BLaER1 treated with 17β-estradiol and CSF1 and Interleukin-3, amounts not matched to agents 10 nM and 100 nM (cell line): Measurements from ENCODE around the gene SH2B3.

Source experiments
- H3K27ac ChIP-seq, 11 experiments: shearing (Covaris generic); formaldehyde crosslinking; 2 replicates each; pipeline ENCODE4 v1.8.1; 2022
- H3K27me3 ChIP-seq, 11 experiments: shearing (Covaris generic); formaldehyde crosslinking; 2 replicates each; pipeline ENCODE4 v1.8.1; 2022
- H3K36me3 ChIP-seq, 11 experiments: shearing (Covaris generic); formaldehyde crosslinking; 2 replicates each; pipeline ENCODE4 v1.8.1; 2022
- H3K4me1 ChIP-seq, 10 experiments: shearing (Covaris generic); formaldehyde crosslinking; 2 replicates each; pipeline ENCODE4 v1.8.1; 2022
- H3K4me2 ChIP-seq, 11 experiments: shearing (Covaris generic); formaldehyde crosslinking; 2 replicates each; pipeline ENCODE4 v1.8.1; 2022
- H3K4me3 ChIP-seq, 10 experiments: shearing (Covaris generic); formaldehyde crosslinking; 2 replicates each; pipeline ENCODE4 v1.8.1; 2022
- H3K9ac ChIP-seq, 11 experiments: shearing (Covaris generic); formaldehyde crosslinking; 2 replicates each; pipeline ENCODE4 v1.8.1; 2022
- H3K9me3 ChIP-seq, 11 experiments: shearing (Covaris generic); formaldehyde crosslinking; replicated peaks in 1 of 11; 2 replicates each; pipeline ENCODE4 v1.8.1; 2022
- H4K20me1 ChIP-seq, 11 experiments: shearing (Covaris generic); formaldehyde crosslinking; 2 replicates each; pipeline ENCODE4 v1.8.1; 2022
- Cebpa-rat ChIP-seq, 11 experiments: shearing (Covaris generic); IDR thresholded peaks; 2 replicates each; pipeline ENCODE4 v1.8.1; 2022

Gene SH2B3

GRCh38 chr12:111444925-111445725 is 39.4 kb downstream of the SH2B3 start:
- Histone ChIP-seq H3K27ac (peak overlapping the region; percentile 57 to 92 (median 74)), H3K4me2 (peak overlapping the region; percentile 93 to 100 (median 98)), H4K20me1 (peaks cover 74 to 100% (median 97%) of the 10 kb centered on the region in 11 experiments), H3K4me1 (peaks cover 81 to 100% (median 99%) of the 10 kb centered on the region in 10 experiments), H3K27me3 (no peaks in the 10 kb centered on the region), H3K36me3 (peaks cover 61 to 91% (median 85%) of the 10 kb centered on the region in 11 experiments), H3K4me3 (peak overlapping the region; percentile 13 to 60 (median 47); a peak in 19 of 20 replicates), H3K9ac (peak overlapping the region; percentile 63 to 80 (median 69)), H3K9me3 (no peaks in the 10 kb centered on the region)
- no peak for TF ChIP-seq Cebpa-rat (IDR thresholded peaks at IDR 0.05)

DNA sequence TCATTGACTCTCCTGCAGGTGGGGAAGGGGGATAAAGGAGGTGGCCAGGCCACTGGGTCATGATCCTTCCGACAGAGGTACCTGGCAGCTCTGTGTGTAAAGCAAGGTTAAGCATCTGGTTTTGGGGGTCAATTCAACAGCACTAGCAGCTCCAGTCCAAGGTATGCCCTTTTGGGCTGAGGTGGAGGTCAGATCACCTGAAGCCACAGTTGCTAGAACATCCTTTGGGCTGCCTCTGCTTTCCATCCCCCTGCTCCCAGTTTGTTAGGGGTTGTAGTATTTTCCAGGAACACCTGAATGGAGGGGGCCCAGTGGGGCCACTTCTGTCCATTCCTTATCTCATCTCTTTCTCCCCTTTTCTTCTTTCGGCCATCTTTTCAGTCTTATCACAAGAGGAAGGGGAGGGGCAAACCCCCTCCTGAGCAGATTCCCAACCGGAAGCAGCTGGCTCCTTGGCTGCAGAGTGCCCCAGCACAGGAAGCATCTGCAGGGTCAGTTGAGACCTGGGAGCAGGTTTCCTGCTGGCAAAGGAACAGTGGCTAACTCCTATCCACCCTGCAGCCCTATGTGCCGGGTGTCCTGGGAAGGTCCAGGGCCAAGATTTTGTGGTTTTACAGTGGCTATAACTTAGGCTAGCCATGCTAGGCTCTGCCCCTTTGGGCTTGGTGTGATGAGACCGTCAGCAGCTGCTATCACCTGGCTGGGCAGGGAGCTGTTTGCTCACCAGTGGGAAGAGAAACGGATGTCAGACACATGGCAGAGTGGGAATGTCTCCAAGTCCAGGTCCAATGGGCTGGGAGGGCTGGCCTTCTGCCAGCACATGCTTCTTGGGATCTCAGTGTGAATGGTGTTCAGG is 40.2 kb downstream of the SH2B3 start:
- H4K20me1 ChIP-seq = peaks cover 65 to 100% (median 97%) of the 10 kb centered on the region in 11 experiments
- H3K4me2 ChIP-seq = peak overlapping the region; percentile 93 to 100 (median 98)
- H3K9ac ChIP-seq = peak overlapping the region; percentile 63 to 80 (median 69)
- H3K36me3 ChIP-seq = peaks cover 61 to 91% (median 85%) of the 10 kb centered on the region in 11 experiments
- H3K4me1 ChIP-seq = peaks cover 73 to 100% (median 99%) of the 10 kb centered on the region in 10 experiments
- peak overlapping the region; percentile 13 to 60 (median 47); a peak in 19 of 20 replicates for H3K4me3 ChIP-seq
- no peaks in the 10 kb centered on the region for H3K9me3 ChIP-seq
- peak overlapping the region; percentile 57 to 92 (median 74) for H3K27ac ChIP-seq
- H3K27me3 ChIP-seq = no peaks in the 10 kb centered on the region
- no peak for TF ChIP-seq Cebpa-rat (IDR thresholded peaks at IDR 0.05)

- Histone ChIP-seq H3K4me3 (peak overlapping the region in 4 of 10 experiments; percentile 34 to 50 (median 48); a peak in 3 of 20 replicates), H3K27me3 (no peaks in the 10 kb centered on the region), H3K9ac (peak overlapping the region; percentile 63 to 80 (median 69); a peak in 21 of 22 replicates), H3K4me2 (peak overlapping the region; percentile 93 to 100 (median 98)), H4K20me1 (peaks cover 58 to 100% (median 95%) of the 10 kb centered on the region in 11 experiments), H3K27ac (peak overlapping the region in 10 of 11 experiments; percentile 57 to 92 (median 74); a peak in 20 of 22 replicates), H3K9me3 (no peaks in the 10 kb centered on the region), H3K36me3 (peaks cover 66 to 90% (median 83%) of the 10 kb centered on the region in 11 experiments), H3K4me1 (peaks cover 73 to 99% (median 97%) of the 10 kb centered on the region in 10 experiments)
- TF ChIP-seq Cebpa-rat (IDR thresholded peaks at IDR 0.05) = no peak
These were observed 41.2 kb downstream of the SH2B3 start for GRCh38 chr12:111446631-111447570.

GRCh38 chr12:111447571-111448265 is 42.0 kb downstream of the SH2B3 start:
- no peaks in the 10 kb centered on the region for H3K27me3 ChIP-seq
- peak overlapping the region in 7 of 11 experiments; percentile 3 to 54 (median 11); a peak in 8 of 22 replicates for H3K27ac ChIP-seq
- H3K4me3 ChIP-seq = no peak overlapping the region
- peaks cover 68 to 99% (median 92%) of the 10 kb centered on the region in 10 experiments for H3K4me1 ChIP-seq
- no peak for TF ChIP-seq Cebpa-rat (IDR thresholded peaks at IDR 0.05)
- H3K9ac ChIP-seq = peak overlapping the region in 8 of 11 experiments; percentile 0 to 62 (median 26); a peak in 7 of 22 replicates
- peak overlapping the region in 4 of 11 experiments; percentile 6 to 43 (median 32); a peak in 5 of 22 replicates for H3K4me2 ChIP-seq
- no peaks in the 10 kb centered on the region for H3K9me3 ChIP-seq
- peaks cover 51 to 98% (median 88%) of the 10 kb centered on the region in 11 experiments for H4K20me1 ChIP-seq
- H3K36me3 ChIP-seq = peaks cover 67 to 90% (median 83%) of the 10 kb centered on the region in 11 experiments

DNA sequence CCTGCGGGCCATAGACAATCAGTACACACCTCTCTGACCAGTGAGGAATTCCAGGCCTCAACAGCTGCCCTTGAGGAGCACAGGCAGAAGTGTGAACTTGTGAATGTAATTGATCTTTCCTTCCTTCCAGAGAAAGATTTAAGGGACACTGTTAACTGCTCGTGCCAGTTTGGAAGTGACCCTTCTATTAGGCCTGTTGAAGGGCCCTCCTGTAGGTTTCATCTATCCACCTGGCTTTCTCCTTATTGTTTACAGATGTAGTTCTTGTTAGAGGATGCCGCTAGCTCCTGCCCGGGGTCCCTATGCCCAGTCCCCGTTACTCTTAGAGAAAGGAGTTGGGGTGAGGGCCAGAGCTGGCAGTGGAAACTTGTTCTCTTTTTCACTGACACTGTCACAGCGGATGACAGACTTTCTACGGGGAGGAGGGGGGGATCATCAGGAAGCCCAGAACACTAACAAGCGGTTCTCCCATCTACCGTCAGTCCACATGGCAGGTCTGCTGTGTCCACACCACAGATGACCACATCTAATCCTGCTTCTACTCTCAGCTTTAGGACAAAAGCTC is 42.6 kb downstream of the SH2B3 start:
- Histone ChIP-seq H3K27me3 (no peaks in the 10 kb centered on the region), H3K36me3 (peaks cover 71 to 89% (median 82%) of the 10 kb centered on the region in 11 experiments), H3K4me1 (peaks cover 68 to 93% (median 86%) of the 10 kb centered on the region in 10 experiments), H3K9me3 (no peaks in the 10 kb centered on the region), H3K27ac (peak overlapping the region in 8 of 11 experiments; percentile 3 to 54 (median 14); a peak in 11 of 22 replicates), H3K4me2 (peak overlapping the region in 4 of 11 experiments; percentile 13 to 43 (median 32); a peak in 5 of 22 replicates), H3K9ac (peak overlapping the region; percentile 0 to 62 (median 29); a peak in 14 of 22 replicates), H3K4me3 (no peak overlapping the region), H4K20me1 (peaks cover 50 to 97% (median 86%) of the 10 kb centered on the region in 11 experiments)
- no peak for TF ChIP-seq Cebpa-rat (IDR thresholded peaks at IDR 0.05)

DNA sequence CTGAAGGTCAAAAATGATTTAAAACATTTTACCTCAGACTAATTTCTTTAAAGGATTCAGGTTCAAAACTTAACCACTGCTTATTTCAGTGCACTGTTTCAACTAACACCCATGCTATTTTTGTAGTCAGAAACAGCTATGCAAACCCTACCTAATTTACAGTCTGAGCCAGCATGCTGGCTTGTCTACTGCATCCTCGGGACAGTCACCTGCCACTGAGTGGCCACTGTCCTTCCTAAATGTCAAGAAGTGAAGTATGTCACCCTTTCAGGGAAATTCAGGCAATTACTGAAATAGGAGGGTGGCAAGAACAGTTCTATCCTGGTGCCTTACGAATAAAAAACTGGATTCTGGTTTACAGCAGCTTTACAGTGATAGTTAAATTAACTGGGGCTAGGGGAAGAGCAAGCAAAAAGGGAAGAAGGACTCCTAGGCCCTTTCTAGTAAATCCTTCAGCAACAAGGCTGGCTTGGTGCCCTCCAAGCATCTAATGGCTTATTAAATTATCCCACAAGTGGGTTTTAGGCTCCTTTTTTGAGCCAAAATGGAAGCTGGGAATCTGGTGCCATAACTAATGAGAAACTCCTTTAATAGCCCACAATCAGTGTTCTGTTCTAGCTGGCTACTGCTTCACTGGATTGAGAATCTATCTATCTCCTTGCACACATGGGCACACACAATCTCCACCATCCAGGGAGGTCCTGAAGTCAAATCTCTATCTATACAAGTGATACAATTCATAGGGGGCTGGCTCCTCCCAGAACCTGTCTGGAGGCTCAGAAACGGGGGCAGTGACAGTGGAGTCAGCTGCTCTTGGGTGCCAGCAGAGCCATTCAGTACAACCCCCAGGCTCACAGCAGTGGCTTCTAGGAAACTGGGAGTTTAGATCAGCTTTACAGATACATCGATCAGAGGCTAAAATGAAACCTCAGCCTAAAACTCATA is 43.4 kb downstream of the SH2B3 start:
- peak overlapping the region in 4 of 11 experiments; percentile 12 to 43 (median 26); a peak in 6 of 22 replicates for H3K4me2 ChIP-seq
- peak overlapping the region in 8 of 11 experiments; percentile 8 to 54 (median 18); a peak in 14 of 22 replicates for H3K27ac ChIP-seq
- peaks cover 72 to 89% (median 85%) of the 10 kb centered on the region in 11 experiments for H3K36me3 ChIP-seq
- no peak for TF ChIP-seq Cebpa-rat (IDR thresholded peaks at IDR 0.05)
- H4K20me1 ChIP-seq = peaks cover 48 to 97% (median 86%) of the 10 kb centered on the region in 11 experiments
- H3K4me1 ChIP-seq = peaks cover 61 to 85% (median 79%) of the 10 kb centered on the region in 10 experiments
- no peak overlapping the region for H3K4me3 ChIP-seq
- no peaks in the 10 kb centered on the region for H3K9me3 ChIP-seq
- peak overlapping the region; percentile 0 to 62 (median 38); a peak in 14 of 22 replicates for H3K9ac ChIP-seq
- H3K27me3 ChIP-seq = no peaks in the 10 kb centered on the region
